ENCODE data around the gene ATP13A3. TPM values are rescaled to one million over a fixed set of nuclear protein-coding genes. Genes with fewer than 3 reads are reported as not detected.

The ATP13A3 gene
- total RNA-seq, 1 experiment from 2014 or later, result 78.3 TPM

DNA sequence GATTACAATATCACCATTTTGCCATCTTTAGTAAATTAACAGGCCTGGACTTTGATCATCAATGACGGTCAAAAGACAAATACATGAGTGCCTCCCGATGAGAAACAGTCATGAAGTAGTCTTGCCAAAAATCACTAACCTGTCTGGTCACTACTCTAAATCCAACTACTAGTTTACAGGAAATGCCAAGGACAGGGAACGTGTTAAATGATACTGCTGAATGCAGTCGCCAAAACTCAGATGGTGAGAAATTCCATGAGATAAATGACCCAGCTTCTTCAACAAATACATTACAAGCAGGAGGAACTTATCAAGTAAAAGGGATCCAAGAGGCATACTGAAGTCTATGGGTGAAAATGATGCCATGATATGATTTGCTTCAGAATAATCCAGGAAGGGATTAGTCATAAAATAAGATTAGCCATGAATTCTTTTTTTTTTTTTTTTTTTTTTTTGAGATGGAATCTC is 35.8 kb upstream of the ATP13A3 start (continued):
- TF ChIP-seq, protein P1, sequence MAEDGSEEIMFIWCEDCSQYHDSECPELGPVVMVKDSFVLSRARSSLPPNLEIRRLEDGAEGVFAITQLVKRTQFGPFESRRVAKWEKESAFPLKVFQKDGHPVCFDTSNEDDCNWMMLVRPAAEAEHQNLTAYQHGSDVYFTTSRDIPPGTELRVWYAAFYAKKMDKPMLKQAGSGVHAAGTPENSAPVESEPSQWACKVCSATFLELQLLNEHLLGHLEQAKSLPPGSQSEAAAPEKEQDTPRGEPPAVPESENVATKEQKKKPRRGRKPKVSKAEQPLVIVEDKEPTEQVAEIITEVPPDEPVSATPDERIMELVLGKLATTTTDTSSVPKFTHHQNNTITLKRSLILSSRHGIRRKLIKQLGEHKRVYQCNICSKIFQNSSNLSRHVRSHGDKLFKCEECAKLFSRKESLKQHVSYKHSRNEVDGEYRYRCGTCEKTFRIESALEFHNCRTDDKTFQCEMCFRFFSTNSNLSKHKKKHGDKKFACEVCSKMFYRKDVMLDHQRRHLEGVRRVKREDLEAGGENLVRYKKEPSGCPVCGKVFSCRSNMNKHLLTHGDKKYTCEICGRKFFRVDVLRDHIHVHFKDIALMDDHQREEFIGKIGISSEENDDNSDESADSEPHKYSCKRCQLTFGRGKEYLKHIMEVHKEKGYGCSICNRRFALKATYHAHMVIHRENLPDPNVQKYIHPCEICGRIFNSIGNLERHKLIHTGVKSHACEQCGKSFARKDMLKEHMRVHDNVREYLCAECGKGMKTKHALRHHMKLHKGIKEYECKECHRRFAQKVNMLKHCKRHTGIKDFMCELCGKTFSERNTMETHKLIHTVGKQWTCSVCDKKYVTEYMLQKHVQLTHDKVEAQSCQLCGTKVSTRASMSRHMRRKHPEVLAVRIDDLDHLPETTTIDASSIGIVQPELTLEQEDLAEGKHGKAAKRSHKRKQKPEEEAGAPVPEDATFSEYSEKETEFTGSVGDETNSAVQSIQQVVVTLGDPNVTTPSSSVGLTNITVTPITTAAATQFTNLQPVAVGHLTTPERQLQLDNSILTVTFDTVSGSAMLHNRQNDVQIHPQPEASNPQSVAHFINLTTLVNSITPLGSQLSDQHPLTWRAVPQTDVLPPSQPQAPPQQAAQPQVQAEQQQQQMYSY (CRISPR knock-in tag; IDR thresholded peaks at IDR 0.05), result no peak
- TF ChIP-seq NR2C2 (CRISPR knock-in tag; IDR thresholded peaks at IDR 0.05) (no peak), EMX1 (CRISPR knock-in tag; IDR thresholded peaks at IDR 0.05) (no peak), KAT7 (CRISPR knock-in tag; IDR thresholded peaks at IDR 0.05; ENCODE audit: borderline replicate concordance) (no peak), NR1H2 (CRISPR knock-in tag; IDR thresholded peaks at IDR 0.05) (no peak), ZNF396 (CRISPR knock-in tag; IDR thresholded peaks at IDR 0.05; ENCODE audit: borderline replicate concordance) (no peak), FOXP1 (CRISPR knock-in tag; IDR thresholded peaks at IDR 0.05; ENCODE audit: borderline replicate concordance) (no peak)
- TF ChIP-seq, protein P2, sequence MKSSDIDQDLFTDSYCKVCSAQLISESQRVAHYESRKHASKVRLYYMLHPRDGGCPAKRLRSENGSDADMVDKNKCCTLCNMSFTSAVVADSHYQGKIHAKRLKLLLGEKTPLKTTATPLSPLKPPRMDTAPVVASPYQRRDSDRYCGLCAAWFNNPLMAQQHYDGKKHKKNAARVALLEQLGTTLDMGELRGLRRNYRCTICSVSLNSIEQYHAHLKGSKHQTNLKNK (CRISPR knock-in tag; IDR thresholded peaks at IDR 0.05), result no peak

DNA sequence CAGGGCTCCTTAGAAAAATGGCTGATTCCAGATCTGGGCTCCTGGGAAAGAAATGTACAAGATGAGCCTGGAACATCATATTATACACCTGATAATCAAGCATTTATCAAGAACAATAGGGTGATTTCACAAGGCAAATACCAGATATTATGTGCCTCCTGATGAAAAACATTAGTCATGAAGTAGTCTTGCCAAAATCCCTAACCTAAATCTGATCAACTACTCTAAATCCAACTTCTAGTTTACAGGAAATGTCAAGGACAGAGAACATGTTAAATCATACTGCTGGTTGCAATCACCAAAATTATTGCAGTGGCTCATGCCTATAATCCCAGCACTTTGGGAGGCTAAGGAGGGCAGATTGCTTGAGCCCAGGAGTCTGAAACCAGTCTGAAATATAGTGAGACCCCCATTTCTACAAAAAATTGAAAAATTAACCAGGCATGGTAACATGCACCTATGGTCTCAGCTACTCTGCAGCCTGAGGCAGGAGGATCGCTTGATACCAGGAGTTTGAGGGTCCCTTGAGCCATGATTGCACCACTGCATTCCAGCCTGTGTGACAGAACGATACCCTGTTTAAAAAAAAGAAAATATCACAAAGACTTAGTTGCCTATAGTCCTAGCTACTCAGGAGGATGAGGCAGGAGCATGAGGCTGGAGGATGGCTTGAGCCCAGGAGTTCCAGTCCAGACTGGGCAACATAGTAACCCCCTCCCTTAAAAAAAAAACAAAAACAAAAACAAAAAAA is 34.9 kb upstream of the ATP13A3 start:
- H3K4me1 Mint-ChIP-seq, result peaks cover 11% of the 10 kb centered on the region
- 0 out of 2 replicates have a peak, but pooled peaks cover 4% of the 10 kb centered on the region for H3K9me3 Mint-ChIP-seq
- POLR2A ChIA-PET, result no interaction called here
- no peak overlapping the region for H3K4me3 Mint-ChIP-seq
- CTCF ChIA-PET, result interaction anchor here (1.2 kb wide), 1 partner anchor 52 kb away, joined by 3 read pairs; no protein-coding TSS in a partner anchor
- no peaks in the 10 kb centered on the region for H3K36me3 Mint-ChIP-seq
- ATAC-seq (no peak), DNase-seq (ENCODE audit: low spot score) (no peak)
- no peaks in the 10 kb centered on the region for H3K27me3 Mint-ChIP-seq (ENCODE audit: low read depth)
- no peak overlapping the region for H3K27ac Mint-ChIP-seq
- TF ChIP-seq, protein P3, sequence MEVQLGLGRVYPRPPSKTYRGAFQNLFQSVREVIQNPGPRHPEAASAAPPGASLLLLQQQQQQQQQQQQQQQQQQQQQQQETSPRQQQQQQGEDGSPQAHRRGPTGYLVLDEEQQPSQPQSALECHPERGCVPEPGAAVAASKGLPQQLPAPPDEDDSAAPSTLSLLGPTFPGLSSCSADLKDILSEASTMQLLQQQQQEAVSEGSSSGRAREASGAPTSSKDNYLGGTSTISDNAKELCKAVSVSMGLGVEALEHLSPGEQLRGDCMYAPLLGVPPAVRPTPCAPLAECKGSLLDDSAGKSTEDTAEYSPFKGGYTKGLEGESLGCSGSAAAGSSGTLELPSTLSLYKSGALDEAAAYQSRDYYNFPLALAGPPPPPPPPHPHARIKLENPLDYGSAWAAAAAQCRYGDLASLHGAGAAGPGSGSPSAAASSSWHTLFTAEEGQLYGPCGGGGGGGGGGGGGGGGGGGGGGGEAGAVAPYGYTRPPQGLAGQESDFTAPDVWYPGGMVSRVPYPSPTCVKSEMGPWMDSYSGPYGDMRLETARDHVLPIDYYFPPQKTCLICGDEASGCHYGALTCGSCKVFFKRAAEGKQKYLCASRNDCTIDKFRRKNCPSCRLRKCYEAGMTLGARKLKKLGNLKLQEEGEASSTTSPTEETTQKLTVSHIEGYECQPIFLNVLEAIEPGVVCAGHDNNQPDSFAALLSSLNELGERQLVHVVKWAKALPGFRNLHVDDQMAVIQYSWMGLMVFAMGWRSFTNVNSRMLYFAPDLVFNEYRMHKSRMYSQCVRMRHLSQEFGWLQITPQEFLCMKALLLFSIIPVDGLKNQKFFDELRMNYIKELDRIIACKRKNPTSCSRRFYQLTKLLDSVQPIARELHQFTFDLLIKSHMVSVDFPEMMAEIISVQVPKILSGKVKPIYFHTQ (CRISPR knock-in tag; IDR thresholded peaks at IDR 0.05), result no peak
- TF ChIP-seq GRHL2 (CRISPR knock-in tag; IDR thresholded peaks at IDR 0.05; ENCODE audit: insufficient replicate concordance, severe bottlenecking), result no peak
- TF ChIP-seq ESRRA (CRISPR knock-in tag; IDR thresholded peaks at IDR 0.05; ENCODE audit: borderline replicate concordance), result no peak
- no peak for TF ChIP-seq ZNF396 (CRISPR knock-in tag; IDR thresholded peaks at IDR 0.05; ENCODE audit: borderline replicate concordance)
- TF ChIP-seq CBFB (CRISPR knock-in tag; IDR thresholded peaks at IDR 0.05; ENCODE audit: low read depth), result no peak
- no peak for TF ChIP-seq TEAD1 (CRISPR knock-in tag; IDR thresholded peaks at IDR 0.05)
- TF ChIP-seq, protein P4, sequence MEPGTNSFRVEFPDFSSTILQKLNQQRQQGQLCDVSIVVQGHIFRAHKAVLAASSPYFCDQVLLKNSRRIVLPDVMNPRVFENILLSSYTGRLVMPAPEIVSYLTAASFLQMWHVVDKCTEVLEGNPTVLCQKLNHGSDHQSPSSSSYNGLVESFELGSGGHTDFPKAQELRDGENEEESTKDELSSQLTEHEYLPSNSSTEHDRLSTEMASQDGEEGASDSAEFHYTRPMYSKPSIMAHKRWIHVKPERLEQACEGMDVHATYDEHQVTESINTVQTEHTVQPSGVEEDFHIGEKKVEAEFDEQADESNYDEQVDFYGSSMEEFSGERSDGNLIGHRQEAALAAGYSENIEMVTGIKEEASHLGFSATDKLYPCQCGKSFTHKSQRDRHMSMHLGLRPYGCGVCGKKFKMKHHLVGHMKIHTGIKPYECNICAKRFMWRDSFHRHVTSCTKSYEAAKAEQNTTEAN (CRISPR knock-in tag; IDR thresholded peaks at IDR 0.05), result no peak
- TF ChIP-seq, protein P5, sequence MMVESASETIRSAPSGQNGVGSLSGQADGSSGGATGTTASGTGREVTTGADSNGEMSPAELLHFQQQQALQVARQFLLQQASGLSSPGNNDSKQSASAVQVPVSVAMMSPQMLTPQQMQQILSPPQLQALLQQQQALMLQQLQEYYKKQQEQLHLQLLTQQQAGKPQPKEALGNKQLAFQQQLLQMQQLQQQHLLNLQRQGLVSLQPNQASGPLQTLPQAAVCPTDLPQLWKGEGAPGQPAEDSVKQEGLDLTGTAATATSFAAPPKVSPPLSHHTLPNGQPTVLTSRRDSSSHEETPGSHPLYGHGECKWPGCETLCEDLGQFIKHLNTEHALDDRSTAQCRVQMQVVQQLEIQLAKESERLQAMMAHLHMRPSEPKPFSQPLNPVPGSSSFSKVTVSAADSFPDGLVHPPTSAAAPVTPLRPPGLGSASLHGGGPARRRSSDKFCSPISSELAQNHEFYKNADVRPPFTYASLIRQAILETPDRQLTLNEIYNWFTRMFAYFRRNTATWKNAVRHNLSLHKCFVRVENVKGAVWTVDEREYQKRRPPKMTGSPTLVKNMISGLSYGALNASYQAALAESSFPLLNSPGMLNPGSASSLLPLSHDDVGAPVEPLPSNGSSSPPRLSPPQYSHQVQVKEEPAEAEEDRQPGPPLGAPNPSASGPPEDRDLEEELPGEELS (CRISPR knock-in tag; IDR thresholded peaks at IDR 0.05), result no peak
- TF ChIP-seq GTF2I (CRISPR knock-in tag; conservative IDR thresholded peaks at IDR 0.05), result no peak
- TF ChIP-seq TP53 (CRISPR knock-in tag; IDR thresholded peaks at IDR 0.05), result no peak
- TF ChIP-seq, protein P6, sequence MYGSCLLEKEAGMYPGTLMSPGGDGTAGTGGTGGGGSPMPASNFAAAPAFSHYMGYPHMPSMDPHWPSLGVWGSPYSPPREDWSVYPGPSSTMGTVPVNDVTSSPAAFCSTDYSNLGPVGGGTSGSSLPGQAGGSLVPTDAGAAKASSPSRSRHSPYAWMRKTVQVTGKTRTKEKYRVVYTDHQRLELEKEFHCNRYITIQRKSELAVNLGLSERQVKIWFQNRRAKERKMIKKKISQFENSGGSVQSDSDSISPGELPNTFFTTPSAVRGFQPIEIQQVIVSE (CRISPR knock-in tag; IDR thresholded peaks at IDR 0.05; ENCODE audit: borderline replicate concordance), result no peak
- no peak for TF ChIP-seq ZNF263 (CRISPR knock-in tag; IDR thresholded peaks at IDR 0.05; ENCODE audit: low read depth)
- TF ChIP-seq, protein P7, sequence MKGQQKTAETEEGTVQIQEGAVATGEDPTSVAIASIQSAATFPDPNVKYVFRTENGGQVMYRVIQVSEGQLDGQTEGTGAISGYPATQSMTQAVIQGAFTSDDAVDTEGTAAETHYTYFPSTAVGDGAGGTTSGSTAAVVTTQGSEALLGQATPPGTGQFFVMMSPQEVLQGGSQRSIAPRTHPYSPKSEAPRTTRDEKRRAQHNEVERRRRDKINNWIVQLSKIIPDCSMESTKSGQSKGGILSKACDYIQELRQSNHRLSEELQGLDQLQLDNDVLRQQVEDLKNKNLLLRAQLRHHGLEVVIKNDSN (CRISPR knock-in tag; IDR thresholded peaks at IDR 0.05), result no peak

Data from WTC11 (cell line).